ENCODE measurements around the gene MYO1D.
"Not testable (repeated sequence)": the region's sequence is repeated elsewhere in the genome, so short reads cannot be mapped to it uniquely, and the experiment has no call there.

The MYO1D gene

DNA sequence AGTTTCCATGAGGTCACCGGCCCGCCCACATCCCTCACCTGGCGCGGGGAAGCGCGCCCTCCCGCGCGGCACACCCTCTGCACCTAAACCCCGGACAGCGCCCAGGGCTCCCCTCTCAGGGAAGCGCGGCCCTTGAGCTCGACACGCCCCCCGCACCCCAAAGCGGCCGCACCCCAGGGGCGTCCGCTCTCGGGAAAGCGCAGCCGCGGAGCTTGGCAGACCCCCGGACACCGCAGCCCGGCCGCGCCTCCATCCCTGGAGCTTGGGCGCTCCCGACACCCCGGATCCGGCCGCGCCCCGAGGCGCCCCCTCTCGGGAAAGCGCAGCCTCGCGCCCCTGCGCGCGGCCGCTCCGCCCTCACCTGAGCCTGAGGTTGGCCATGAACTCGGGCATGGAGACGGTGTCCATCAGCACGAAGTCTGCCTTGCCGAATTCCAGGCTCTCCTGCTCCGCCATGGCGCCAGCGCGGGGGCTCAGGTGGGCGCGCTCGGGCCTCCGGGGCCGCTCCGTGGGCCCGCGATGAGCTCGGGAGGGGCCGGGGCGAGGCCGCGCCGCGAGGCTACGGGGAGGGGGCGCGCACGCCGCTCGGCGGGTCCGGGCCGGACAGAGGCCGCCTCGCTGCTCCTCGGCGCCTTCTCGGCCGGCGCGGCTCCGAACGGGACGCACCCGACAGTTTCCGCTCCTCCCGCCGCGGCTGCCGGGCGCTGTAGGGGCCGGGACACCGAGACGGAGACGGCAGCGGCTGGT, at the start of gene MYO1D:
Gene MYO1D, minus strand, starts transcription at position 708 of the 747 bp plus-strand sequence. Its CDS starts 252 bp downstream, at position 456.
- no peak for DNase-seq

DNA sequence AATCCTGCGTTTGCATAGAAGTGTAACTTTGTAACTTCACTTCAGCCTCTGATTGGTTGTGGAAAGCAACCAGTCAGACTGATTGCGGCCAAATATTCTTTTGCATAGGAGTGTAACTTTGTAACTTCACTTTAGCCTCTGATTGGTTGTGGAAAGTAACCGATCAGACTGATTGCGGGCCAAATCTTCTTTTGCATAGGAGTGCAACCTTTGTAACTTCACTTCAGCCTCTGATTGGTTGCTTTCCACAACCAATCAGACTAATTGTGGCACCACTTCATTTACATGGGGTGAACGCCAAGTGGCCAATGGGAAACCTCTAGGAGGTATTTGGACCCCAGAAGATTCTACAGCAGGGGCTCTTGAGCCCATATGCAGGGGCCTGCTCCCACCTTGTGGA, 49.3 kb upstream of the MYO1D start:
- no peak for DNase-seq

DNA sequence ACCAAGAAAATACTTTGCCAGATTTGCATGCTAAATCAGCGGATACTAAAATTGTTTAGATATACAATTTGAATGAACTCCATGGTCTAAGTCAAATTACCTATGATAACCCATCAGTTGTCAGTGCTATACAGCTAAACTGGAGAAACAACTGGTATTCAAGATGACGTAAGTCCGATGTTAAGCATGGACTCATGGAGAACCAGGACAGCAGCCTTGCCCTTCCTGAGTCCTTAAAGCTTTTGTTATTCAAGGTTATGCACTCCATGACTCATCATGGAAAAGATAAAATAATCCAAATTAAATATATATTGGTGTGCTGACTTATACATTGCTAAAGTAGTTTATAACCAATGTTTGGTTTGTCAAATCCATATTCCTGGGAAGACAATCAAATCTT, 47.0 kb upstream of the MYO1D start:
- not testable (repeated sequence) for DNase-seq

DNA sequence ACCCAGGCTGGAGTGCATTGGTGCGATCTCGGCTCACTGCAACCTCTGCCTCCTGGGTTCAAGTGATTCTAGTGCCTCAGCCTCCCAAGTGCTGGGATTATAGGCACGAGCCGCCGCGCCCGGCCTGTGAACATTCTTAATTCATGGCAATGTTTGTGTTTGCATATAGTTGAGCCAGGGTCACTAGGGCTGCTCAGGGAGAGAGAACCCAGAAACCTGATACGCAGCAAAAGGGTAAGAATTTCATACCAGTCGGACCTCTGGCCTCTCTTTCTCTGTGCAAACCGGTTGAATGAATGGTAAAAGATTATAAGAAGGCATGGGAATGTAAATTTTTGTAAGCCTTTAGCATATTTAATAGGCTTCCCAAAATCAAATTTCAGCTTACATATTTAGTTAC, 44.1 kb upstream of the MYO1D start:
- no peak for DNase-seq

DNA sequence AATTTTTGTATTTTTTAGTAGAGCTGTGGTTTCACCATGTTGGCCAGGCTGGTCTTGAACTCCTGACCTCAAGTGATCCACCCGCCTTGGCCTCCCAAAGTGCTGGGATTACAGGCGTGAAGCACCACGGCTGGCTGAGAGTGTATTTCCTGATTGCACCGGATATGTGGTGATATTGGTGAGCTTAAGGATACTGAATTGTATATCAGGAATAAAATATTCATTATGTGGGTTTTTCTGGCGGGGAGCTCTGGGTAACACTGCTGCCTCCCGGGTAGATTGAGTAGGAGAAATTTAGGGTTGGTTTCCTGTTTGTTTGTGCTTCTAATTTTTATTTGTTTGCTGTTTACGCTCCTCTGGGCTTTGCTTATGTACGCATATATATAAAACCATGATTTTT, 43.4 kb upstream of the MYO1D start:
- DNase-seq = no peak

DNA sequence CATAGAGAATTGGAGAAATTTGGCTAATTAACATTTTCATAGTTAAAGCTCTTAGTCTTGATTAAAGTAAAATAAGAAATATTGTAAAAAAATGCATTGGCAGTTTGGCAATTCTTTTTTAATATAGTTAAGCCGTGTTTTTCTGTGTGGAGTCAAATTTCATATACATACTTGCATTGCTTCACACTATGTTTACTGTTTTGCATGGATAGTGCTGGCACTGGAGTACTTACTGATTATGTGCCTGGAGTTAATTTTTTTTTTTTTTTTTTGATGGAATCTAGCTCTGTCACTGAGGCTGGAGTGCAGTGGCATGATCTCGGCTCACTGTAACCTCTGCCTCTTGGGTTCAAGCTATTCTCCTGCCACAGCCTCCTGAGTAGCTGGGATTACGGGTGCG, 43.0 kb upstream of the MYO1D start:
- not testable (repeated sequence) for DNase-seq

DNA sequence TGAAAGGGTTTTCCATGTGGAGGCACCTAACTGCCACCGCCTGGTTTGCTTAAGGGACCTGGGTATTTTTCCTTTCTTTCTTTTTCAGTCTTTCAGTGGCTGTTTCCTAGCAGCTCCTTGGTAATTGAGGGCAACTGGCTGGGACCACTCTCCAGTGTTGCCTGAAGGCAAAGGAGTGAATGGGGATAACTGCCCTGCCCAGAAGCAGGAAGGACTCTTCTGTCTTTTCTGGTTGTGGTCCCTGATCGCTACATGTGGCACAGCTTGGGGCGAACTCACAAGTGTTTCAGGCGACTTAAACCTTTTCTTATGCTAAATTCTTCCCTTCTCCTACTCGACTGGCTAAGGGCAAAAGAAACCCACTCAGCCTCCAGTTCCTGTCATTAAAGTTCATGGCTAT, 40.9 kb upstream of the MYO1D start:
- no peak for DNase-seq

DNA sequence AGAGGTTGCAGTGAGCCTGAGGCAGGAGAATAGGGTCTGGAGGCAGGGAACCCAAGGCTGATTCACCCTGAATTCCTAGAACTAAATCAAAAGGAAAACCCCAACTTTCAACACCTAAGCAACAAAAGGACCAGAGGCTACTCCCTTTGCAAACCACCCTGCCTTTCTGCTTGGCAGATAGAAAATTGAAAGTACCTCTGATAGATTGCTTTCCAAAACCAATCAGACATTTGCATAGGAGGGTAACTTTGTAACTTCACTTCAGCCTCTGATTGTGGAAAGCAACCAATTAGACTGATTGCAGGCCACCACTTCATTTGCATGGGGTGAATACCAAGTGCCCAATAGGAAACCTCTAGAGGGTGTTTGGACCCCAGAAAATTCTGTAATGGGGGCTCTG, 40.2 kb upstream of the MYO1D start:
- DNase-seq = no peak

DNA sequence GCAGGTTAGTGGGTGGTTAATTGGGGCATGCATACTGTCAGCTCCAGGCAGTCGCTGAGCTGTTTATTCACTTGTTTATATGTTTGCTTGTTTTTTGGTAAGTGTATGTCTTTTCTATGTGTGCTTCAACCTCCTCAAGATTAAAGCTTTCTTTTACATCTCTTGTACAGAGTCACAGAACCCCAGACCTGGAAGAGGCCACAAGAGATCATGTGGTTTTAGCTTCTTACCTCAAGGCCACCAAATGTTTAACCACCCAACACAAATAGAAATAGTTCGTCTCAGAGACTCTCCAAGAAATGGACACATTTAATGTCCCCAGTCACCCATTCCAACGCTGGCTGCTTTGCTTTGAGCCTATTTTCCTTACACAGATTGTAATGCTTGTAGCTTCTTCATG, 39.2 kb upstream of the MYO1D start:
- DNase-seq = no peak

DNA sequence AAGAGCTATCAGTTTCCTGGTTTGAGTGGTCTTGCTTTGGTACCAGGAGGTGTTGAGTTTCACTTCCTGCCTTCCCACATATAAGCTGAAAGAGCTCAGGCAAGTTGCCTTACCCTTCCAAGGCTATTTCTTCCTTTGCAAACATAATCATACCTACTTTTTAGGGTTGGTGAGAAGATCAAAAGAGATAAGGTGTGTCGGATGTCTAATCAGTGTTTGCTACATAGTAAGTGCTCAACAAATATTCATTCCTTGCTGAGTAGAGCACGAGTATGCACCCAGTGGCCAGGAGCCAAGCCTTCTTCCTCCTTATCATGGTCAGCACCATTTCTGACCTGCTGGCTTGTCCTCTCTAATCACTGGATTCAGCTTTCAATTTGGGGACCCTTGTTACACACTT, 38.3 kb upstream of the MYO1D start:
- DNase-seq = no peak

DNA sequence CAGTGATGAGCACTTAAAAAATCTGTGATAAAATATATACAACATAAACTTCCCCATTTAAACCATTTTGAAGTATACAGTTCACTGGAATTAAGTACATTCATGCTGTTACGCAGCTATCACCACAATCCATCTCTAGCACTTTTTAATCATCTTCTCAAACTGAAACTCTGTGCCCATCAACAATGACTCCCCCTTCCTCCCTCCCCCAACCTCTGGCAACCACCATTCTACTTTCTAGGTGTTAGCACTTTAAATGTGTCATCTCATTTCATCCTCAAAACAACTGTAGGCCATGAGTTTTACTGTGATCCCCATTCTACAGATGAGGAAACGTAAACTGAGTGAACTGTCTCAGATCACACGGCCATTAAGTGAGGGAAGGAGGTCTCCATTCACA, 37.3 kb upstream of the MYO1D start:
- DNase-seq = no peak

DNA sequence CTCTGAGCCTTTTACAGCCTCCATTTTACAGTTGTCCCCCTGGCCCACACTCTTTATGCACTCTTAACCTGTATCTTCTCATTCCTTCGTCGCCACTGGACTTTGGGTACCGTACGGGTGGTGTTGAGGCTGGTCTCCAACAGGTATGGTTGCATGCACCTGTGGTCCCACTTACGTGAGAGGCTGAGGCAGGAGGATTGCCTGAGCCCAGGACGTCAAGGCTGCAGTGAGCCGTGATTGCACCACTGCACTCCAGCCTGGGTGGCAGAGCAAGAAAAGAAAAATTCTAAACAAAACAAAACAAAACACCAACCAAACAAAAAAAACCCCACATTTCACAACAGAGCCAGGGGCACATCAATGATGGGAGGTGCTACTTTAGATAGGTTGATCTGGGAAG, 36.7 kb upstream of the MYO1D start:
- DNase-seq = no peak

DNA sequence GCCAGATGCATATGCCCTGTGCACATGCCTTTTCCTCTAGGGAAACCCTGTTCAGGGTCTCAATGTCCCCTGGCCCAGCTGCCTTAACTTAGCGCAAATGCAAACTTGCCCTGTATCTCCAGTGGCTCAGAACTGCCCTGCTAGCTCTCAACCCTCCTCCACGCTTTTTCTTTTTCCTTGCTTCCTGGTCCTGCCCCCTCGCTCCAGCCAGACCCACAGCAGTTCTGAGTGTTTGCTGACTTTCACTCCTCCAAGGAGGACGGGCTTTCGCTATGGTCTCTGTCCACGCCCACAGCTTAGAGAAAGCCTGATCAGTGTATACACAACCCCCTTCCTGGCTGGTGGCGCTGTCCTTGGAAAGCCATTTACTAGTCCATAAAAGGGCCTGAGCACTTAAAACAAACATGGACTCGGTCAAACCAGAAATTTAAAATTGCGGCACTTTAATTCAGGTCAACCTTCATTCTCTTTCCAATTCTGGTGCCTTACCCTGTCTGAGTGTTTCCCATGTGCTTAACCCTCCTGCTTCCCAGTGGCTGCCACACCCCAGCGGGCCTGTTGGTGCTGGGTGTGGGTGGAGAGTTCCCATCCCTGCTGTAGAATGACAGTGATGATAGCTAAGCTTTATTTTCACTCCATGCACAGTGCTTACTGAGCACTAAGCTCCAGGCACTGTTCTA, 35.4 kb upstream of the MYO1D start:
- DNase-seq = peak; percentile 59

DNA sequence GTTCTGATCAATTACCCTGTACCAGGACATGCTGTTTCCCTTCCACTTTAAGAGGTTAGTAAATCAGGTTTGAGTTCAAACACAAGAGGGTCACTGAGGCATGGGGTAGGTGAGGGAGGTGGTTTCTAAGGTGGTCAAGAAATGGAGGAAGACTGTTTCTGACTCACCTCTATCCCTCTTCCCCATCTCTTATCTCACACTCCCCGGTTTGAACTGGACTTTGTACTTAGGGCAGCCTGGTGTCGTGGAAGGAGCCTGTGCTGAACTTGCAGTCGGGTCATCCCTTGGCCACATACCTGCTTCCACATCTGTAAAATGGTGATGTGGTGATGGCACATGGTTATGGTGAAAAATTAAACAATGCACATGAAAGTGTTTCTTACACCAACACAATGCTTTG, 33.8 kb upstream of the MYO1D start:
- DNase-seq = no peak

DNA sequence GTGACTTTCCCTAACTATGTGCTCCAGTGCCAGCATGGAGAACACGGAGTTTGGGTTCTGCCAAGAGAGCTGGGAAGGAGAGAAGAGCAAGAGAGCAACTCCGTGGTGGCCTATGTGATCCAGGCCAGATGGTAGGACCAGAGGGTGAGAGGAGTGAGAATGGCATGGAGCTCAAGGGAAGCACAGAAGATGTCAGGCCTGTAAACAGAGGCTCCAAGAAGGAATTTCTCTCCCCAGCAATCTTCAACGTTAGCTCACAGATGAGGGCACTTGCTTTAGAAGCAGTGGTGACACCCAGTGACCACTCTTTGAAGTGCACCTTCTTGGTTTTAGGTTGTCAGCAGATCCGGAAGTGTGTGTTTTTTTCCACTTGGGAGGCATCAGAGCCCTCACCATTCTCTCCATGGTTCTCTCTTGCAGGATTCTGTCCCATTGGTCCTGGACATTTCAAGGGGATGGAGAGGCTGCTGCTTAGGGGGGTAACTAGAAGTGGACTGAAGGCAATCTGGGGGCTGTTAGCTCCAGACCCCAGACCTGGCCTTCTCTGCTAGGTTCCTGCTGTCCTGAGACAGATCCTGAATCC, 33.0 kb upstream of the MYO1D start:
- peak; percentile 77 for DNase-seq

DNA sequence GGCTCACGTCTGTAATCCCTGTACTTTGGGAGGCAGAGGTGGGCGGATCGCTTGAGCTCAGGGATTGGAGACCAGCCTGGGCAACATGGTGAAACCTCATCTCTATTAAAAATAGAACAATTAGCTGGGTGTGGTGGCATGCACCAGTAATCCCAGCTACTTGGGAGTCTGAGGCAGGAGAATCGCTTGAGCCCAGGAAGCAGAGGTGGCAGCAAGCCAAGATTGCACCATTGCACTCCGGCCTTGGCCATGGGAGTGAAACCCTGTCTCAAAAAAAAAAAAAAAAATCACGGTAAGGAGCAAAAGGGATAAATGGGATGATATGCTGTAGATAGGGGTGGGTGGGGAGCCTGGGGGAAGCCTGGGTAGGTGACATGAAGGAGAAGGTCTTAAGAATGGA, 30.7 kb upstream of the MYO1D start:
- no peak for DNase-seq

DNA sequence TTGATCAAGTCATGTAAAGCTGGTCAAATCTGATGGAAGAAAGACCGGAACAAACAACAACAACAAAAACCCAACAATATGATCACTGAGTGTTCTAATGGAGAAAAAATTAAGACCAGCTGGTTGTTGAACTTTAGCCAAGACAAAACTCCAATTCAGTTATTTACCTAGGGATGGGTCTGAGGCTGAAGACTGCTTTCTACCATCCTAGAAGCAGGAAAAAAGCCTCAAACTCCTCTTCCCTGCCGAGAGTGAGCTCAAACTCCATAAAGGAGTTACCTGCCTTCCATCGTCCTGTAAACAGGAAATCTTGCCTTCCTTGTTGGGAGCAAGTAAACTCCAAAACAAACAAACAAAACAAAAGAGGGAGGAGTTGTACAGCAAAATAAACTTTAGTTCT, 28.0 kb upstream of the MYO1D start:
- no peak for DNase-seq

DNA sequence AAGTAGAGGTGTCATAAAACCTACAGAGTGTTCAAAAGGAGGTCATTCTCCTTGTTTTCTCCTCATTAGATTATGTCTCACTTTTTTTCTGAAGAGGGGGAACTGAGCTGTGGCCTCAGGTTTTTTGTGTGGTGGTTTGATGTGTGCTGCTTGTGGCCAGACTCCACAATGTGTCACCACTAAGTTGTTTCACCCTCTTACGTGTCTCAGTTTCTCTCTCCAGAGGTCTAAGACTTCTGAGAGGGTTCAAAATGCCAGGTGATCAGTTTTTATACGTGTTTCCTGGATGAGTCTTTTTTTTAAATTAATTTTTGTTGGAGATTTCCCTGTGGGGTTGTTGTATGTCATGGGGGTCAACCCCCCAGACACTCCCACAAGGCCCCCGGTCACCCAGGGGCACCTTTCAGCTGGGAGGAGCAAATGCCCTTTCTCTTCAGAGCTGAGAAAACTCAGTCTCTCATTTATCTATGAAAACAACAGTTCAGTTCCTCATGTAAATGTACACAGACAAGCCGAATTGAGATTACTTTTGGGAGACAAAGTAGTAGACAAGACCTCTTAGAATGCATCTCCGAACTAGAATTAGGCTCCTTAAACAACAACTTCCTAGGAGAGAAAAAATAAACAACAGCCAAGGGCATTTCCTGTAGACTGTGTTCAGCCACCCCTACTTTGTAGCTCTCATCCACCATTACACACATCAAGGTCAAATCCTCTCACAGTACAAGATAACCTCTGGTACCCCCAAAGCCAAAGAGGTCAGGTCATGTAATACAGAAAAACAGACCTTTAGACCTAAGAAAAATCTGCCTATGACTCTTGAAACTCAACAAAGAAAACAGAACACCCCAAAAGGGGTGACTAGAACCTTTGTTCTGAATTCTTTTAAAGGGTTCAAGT, 27.1 kb upstream of the MYO1D start:
- DNase-seq = no peak

DNA sequence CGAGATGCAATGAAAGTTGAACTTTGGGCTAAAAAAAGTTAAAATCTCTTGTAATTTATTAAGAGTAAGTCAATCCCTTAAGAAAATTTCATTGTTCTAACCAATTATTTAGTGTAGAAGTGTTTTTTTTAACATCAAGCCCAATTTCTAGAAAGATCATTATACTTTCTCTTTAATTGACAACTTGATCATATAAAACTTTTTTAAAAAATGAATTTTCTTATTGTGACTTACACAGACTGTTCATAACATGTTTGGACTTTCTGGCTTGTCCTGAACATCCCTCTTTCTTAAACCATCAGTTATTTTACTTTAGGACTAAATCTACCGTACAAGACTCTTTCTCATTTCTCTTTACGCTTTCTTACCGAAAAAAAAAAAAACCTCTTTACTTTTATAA, 24.8 kb upstream of the MYO1D start:
- no peak for DNase-seq

DNA sequence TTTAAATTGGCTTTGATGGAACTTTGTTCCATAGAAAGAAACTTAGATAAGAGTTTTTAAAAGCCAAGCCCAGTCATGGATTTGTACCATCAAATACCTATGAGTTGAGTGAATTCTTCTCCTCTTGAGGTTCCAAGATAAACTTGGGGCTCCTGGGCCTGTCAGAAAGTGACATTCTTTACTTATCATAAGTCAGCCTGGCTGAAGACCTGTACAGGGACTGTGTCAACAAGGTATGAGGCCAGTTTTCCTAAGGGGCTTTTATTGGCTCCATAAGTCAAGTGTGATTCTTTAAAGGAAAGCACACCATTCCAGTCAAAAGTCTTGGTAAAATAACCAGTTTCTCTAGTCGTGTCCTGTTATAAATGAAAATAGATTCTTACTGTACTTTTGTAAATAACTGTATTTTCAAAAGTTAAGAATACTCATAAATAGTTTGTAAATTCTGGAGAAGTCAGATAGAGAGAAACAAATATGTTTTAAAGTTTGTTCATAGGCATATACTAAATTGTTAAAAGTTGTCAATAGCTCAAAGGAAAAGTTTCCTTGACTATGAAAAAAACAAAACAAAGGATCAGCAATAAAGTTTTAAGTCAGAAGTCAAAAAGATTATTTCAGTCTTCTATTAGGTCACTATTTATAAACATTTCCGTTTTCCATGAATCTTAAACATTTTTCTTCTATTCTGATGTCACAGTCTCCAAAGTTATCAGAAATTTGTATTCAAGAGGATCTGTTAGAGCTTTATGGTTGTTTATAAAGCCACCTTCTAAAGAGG, 22.5 kb upstream of the MYO1D start:
- no peak for DNase-seq

DNA sequence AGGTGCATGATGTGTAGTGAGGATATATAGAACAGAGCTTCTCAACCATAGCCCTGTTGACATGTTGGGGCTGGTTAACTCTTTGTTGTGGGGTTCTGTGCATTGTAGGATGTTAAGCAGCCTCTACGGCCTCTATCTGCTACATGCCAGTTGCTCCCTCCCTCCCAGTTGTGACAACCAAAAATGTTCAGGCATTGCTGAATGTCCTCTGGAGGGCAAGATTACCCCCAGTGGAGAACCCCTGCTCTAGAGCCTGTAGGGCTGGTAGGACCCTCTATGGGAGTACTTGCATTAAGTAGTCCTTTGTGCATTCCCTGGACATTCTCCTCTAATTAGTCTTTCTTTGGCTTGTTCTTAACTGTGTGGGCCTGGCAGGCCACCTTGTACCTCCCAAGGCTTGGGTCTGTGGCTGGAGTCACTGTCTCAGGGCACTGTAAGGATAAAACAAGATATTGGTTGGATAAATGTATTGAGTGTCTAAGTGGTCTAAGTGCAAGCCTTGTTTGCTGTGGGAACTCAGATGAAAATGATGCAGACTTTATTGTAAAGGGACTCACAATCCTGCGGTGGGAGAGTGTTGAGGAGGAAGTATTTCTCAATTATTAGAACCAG, 19.8 kb upstream of the MYO1D start:
- DNase-seq = no peak

DNA sequence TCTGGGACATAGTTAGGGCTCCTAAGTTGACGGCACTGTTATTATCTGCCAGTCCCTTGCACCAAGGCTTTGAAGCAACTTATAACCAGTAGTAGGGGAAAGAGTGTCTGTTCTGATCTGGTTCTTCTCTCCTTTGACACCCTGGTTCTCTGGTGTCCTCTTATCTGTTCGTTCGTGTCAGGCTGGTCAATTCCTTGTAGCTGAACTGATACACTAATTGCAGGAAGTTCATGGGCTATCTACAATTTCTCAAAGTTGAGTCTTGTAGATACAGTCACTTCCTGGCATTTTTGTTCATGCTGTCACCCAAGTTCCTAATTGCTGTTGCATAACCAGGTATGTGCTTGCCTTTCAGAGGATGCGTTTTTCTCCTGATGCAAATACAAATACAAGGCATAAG, 17.3 kb upstream of the MYO1D start:
- no peak for DNase-seq
